Heart right ventricle (tissue), 16 donors: ENCODE data around the gene MFSD6. TPM values are rescaled to one million over a fixed set of nuclear protein-coding genes. Genes with fewer than 3 reads are reported as not detected.

Experiments used
- ATAC-seq, 8 donors: fragments of 200-7000 bp; cut with Tn5 transposase; one replicate each; pipeline ENCODE4 v1.9.1; 2020; ENCODE audit warnings: mild to moderate bottlenecking in 8 of 8, moderate library complexity in 8 of 8, moderate number of reproducible peaks in 1 of 8
- DNase-seq, 2 donors: peaks; one replicate each; pipeline ENCODE4 v3.0.0-alpha.2; 2020
- H3K27ac ChIP-seq, 10 donors: fragments of 200-600 bp; sonication (generic) in 2 of 10; one replicate each; pipeline versions ENCODE4 v1.5.0 to v1.8.0; 2020 to 2022; ENCODE audit warnings: mild to moderate bottlenecking in 3 of 10
- H3K27me3 ChIP-seq, 7 donors: fragments of 200-600 bp; one replicate each; pipeline ENCODE4 v1.8.0; 2021 to 2022; ENCODE audit warnings: mild to moderate bottlenecking in 2 of 7
- H3K36me3 ChIP-seq, 9 donors: fragments of 200-600 bp; sonication (generic) in 1 of 9; one replicate each; pipeline versions ENCODE4 v1.5.0 to v1.8.0; 2020 to 2022; ENCODE audit warnings: mild to moderate bottlenecking in 2 of 9
- H3K4me1 ChIP-seq, 9 donors: fragments of 200-600 bp; sonication (generic) in 1 of 9; one replicate each; pipeline versions ENCODE4 v1.5.0 to v1.8.0; 2020 to 2022; ENCODE audit warnings: mild to moderate bottlenecking in 4 of 9
- H3K4me3 ChIP-seq, 10 donors: fragments of 200-600 bp; sonication (generic) in 2 of 10; one replicate each; pipeline versions ENCODE4 v1.5.0 to v1.8.0; 2020 to 2022; ENCODE audit warnings: mild to moderate bottlenecking in 7 of 10, moderate library complexity in 2 of 10
- H3K9me3 ChIP-seq, 11 donors: fragments of 200-600 bp in 10 of 11; sonication (generic) in 2 of 11; one replicate each; pipeline versions ENCODE4 v1.5.0 to v1.8.0; 2013 to 2022; ENCODE audit warnings: mild to moderate bottlenecking in 2 of 11, control low read depth in 1 of 11, moderate library complexity in 1 of 11
- WGBS, 2 donors: extraction: QIAGEN DNeasy Blood & Tissue Kit; methylation state at CpG; one replicate each; pipeline ENCODE4 v1.1.7; 2013; ENCODE audit warnings: inconsistent platforms in 1 of 2; 5-methylcytosine and 5-hydroxymethylcytosine counted together
- intact Hi-C, 10 donors: fragments of 100-400 bp; cut with DNase I; formaldehyde crosslinking; loops; one replicate each; pipeline versions ENCODE4 v1.11.1 to v1.14.2; 2022
- polyA plus RNA-seq, 2 donors: library from polyadenylated mRNA; stranded (reverse); fragments of 200-250 nt; gene quantifications; one replicate each; pipeline ENCODE4 v1.2.3, GENCODE V29; 2013
- total RNA-seq, 10 donors: library from RNA; stranded (reverse); fragmentation: NEBNext Ultra II Directional in 3 of 10; extraction: Animal tissue kit (Norgen Biotek cat#: 25700) in 3 of 10; gene quantifications; one replicate each; pipeline versions ENCODE4 v1.2.1 to v1.2.4, GENCODE V29; 2021 to 2023
- TF ChIP-seq, protein P1 (sequence below), 9 donors: fragments of 200-600 bp; sonication (generic) in 2 of 9; IDR thresholded peaks; one replicate each; pipeline versions ENCODE4 v1.5.0 to v1.8.0; 2021 to 2022; ENCODE audit warnings: antibody characterized with exemption in 9 of 9, mild to moderate bottlenecking in 5 of 9, moderate library complexity in 1 of 9
- donor health status: Arrhythmogenic right ventricular cardiomyopathy.
- donor health status: ischemic (EF 13 %, LVEDD 7.1; RV severe dilation, severe dysfunction).
- donor health status: healthy with polysubstance abuse.
- donor health status: DM: no; HTN: yes; CAD: no.
- donor health status: DM: no; HTN: no; CAD: no.
- donor health status: ischemic (EF 25% LVEDD 6.9; RV normal size, moderate dysfunction).
- donor health status: ischemic (EF 25% LVEDD 5.7; RV mildly dilated, moderate dysfunction).
- donor health status: healthy.
- donor health status: DM: yes; HTN: yes; CAD: no.
- donor health status: Ischemic cardiomyopathy.
- donor health status: ischemic (EF 35%, LVEDD 5.7; RV mildly dilated, moderate dysfunction).
- donor health status: nonischemic (EF 11% LVEDD 7.7; RV severe dilation, severe dysfunction).
- donor health status: DM: yes; HTN: yes; CAD: no.
- donor health status: PGD.
- donor health status: ischemic (EF 29% LVEDD 5.4; RV normal size, mild dysfunction).
- donor health status: nonischemic (EF 23%, LVEDD 6.1; RV moderate dilation, normal function).

The MFSD6 gene
- total and polyA plus RNA-seq, 12 donors, result 9.7 to 26.7 (median 15.9) TPM

DNA sequence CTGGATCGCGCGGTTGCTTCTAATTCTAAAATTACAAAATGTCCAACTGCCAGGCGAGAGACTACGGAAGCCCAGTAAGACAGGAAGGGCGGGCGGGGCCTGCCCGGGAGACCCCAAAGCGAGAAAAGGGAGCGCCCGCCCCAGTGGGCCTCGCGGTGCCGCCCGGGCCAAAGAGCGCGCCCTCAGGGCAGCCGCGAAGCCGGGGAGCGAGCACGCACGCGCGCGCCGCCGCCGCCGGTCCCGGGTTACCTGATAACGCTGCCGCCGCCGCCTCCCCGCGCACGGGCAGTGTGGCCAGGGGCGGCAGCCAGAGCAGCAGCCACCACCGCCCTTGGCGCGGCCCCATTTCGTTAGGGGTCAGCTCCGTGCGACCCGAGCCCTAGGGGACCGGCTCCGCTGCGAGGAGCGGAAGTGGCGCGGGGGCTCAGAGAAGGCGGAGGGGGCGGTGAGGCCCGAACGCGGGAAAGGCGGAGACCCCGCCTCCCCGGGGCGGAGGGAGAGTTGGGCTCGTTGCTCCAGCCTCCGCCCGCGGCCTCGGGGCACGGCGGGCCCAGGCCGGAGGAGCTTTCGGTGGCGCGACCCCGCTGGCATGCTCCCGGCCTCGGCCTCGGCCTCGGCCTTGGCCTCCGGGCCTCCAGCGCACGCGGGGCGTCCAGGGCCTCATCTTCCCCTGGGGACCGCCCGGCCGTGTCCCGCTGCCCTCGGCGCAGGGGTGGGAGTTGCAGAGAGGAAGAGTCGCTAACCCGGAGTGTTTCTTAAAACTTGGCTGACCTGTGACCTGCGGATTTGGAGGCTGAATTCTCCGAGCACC lies 126.4 kb downstream of the MFSD6 start, which contains the start of gene NEMP2:
Gene NEMP2 (minus strand): TSS at position 413 of the 811 bp plus-strand sequence. CDS start 67 bp downstream, at position 346.
- peak; percentile 81 to 87 for DNase-seq
- WGBS, 2 donors, result 0 to 1% methylated on average over 76 to 92 of the region's 92 CpGs

DNA sequence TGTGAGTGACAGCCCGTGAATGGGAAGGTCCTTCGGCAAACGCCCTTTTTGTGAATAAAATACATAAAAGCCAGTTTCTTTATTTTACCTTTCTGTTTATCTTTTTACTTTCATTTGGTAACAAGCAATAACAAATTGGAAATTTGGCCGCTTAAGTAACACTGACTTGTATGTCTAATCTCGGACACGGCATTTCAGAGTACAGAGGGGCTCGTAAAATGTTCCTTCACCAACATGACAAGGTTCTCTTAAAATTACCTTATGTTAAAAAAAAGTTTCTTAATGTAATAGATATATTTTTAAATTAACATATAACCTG lies 126.9 kb downstream of the MFSD6 start:
- WGBS, 2 donors, result 4 to 5% methylated on average over 7 of the region's 7 CpGs

More for the DNA sequence above, 126.4 kb downstream of the MFSD6 start, which contains the start of gene NEMP2:
- peak; percentile 87 to 96 (median 92) for ATAC-seq
- TF ChIP-seq, protein P1, sequence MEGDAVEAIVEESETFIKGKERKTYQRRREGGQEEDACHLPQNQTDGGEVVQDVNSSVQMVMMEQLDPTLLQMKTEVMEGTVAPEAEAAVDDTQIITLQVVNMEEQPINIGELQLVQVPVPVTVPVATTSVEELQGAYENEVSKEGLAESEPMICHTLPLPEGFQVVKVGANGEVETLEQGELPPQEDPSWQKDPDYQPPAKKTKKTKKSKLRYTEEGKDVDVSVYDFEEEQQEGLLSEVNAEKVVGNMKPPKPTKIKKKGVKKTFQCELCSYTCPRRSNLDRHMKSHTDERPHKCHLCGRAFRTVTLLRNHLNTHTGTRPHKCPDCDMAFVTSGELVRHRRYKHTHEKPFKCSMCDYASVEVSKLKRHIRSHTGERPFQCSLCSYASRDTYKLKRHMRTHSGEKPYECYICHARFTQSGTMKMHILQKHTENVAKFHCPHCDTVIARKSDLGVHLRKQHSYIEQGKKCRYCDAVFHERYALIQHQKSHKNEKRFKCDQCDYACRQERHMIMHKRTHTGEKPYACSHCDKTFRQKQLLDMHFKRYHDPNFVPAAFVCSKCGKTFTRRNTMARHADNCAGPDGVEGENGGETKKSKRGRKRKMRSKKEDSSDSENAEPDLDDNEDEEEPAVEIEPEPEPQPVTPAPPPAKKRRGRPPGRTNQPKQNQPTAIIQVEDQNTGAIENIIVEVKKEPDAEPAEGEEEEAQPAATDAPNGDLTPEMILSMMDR (IDR thresholded peaks at IDR 0.05), result peak in 4 of 9 donors; percentile 7 to 27 (median 12)
- no peaks in the 10 kb centered on the region for H3K36me3 ChIP-seq
- H3K4me3 ChIP-seq, result peak within 1 kb of the TSS; percentile 60 to 88 (median 74)
- H3K9me3 ChIP-seq, result peaks cover 0 to 31% (median 18%) of the 10 kb centered on the region in 11 donors
- intact Hi-C loops, result loop anchor here in 9 of 10 donors (1.0 to 10.0 kb wide), 11 partner anchors 38 to 270 kb away; partner anchors contain the start of gene NAB1 (in 5 of the 9)
- H3K27me3 ChIP-seq, result no peaks in the 10 kb centered on the region
- peak within 1 kb of the TSS; percentile 89 to 99 (median 98) for H3K27ac ChIP-seq
- peaks cover 0 to 52% (median 35%) of the 10 kb centered on the region in 9 donors for H3K4me1 ChIP-seq

DNA sequence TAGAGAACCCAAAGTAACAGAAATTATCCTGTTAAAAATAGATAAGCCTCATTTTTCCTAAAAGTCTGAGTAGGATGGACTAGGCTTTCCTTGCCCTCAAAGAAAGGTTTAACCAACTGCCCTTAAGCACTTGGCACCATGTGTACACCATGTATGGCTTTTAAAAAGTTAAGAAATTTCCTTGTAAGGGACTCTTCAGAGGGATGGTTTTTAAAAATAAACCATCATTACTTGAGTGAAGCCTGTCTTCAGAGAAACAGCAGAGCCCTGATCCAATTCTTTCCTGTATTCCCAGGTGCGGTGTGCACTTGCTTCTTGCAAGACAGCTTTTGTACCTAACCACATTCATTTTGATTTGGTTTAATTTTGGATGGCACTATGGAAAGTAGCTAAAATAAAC lies 127.4 kb downstream of the MFSD6 start:
- intact Hi-C loops, result loop anchor here in 8 of 10 donors (5.0 to 10.0 kb wide), 10 partner anchors 37 to 269 kb away; partner anchors contain the start of gene NAB1 (in 3 of the 8)
- ATAC-seq, result no peak
- TF ChIP-seq, protein P1 (IDR thresholded peaks at IDR 0.05), result no peak
- 38 to 41% methylated on average over 1 of the region's 1 CpG for WGBS, 2 donors
- Histone ChIP-seq H3K9me3 (peaks cover 0 to 42% (median 29%) of the 10 kb centered on the region in 11 donors), H3K27ac (peak overlapping the region in 9 of 10 donors; percentile 95 to 99 (median 98)), H3K36me3 (no peaks in the 10 kb centered on the region), H3K27me3 (no peaks in the 10 kb centered on the region), H3K4me1 (peaks cover 0 to 41% (median 24%) of the 10 kb centered on the region in 9 donors), H3K4me3 (peak overlapping the region in 9 of 10 donors; percentile 61 to 88 (median 76))
- DNase-seq, result no peak

More for the DNA sequence above, 126.9 kb downstream of the MFSD6 start:
- peak overlapping the region; percentile 60 to 88 (median 74) for H3K4me3 ChIP-seq
- peaks cover 0 to 46% (median 29%) of the 10 kb centered on the region in 9 donors for H3K4me1 ChIP-seq
- ATAC-seq, result peak in 1 of 8 donors; percentile 10
- no peaks in the 10 kb centered on the region for H3K27me3 ChIP-seq
- no peak for DNase-seq
- no peaks in the 10 kb centered on the region for H3K36me3 ChIP-seq
- TF ChIP-seq, protein P1 (IDR thresholded peaks at IDR 0.05), result no peak
- H3K9me3 ChIP-seq, result peaks cover 0 to 36% (median 24%) of the 10 kb centered on the region in 11 donors
- intact Hi-C loops, result loop anchor here in 8 of 10 donors (5.0 to 10.0 kb wide), 10 partner anchors 37 to 270 kb away; partner anchors contain the start of gene NAB1 (in 3 of the 8)
- H3K27ac ChIP-seq, result peak overlapping the region; percentile 89 to 99 (median 98)

DNA sequence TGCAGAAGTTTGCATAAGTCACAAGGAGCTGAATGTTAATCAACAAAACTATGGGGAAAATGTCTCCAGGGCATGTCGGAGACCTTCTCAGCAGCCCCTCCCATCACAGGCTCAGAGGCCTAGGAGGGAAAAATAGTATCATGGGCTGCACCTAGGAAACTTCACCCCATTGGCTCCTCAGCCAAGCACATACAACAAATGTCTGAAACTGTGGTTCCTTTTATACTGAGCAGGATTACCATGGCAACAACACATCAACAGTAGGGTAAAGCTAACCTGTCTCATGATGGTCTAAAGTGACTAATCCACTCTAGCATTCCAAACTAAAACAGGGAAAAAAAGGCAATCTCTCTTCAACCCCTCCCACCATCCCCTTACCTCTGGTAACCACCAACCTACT lies 129.6 kb downstream of the MFSD6 start:
- no peaks in the 10 kb centered on the region for H3K36me3 ChIP-seq
- peaks cover 0 to 61% (median 49%) of the 10 kb centered on the region in 11 donors for H3K9me3 ChIP-seq
- H3K27ac ChIP-seq, result no peak overlapping the region
- DNase-seq (no peak), ATAC-seq (no peak)
- intact Hi-C loops, result loop anchor here in 8 of 10 donors (5.0 to 10.0 kb wide), 10 partner anchors 35 to 267 kb away; partner anchors contain the start of gene NAB1 (in 3 of the 8)
- H3K4me1 ChIP-seq, result peaks cover 0 to 28% (median 11%) of the 10 kb centered on the region in 9 donors
- no peak overlapping the region for H3K4me3 ChIP-seq
- H3K27me3 ChIP-seq, result no peaks in the 10 kb centered on the region
- 92 to 94% methylated on average over 1 of the region's 1 CpG for WGBS, 2 donors
- TF ChIP-seq, protein P1 (IDR thresholded peaks at IDR 0.05), result no peak
